Esophagus squamous epithelium (tissue), 5 donors: ENCODE data around the gene B3GAT2. TPM values are rescaled to one million over a fixed set of nuclear protein-coding genes. Genes with fewer than 3 reads are reported as not detected.

Experiments used
- DNase-seq: peaks from one replicate; lab custom pipeline; 2025; lab: John Stamatoyannopoulos, UW
- H3K27ac ChIP-seq, 4 donors: fragments of 200-600 bp; sonication (generic); one replicate each; pipeline ENCODE4 v1.5.1; 2016 to 2019; ENCODE audit warnings: mild to moderate bottlenecking in 1 of 4
- H3K27me3 ChIP-seq, 4 donors: fragments of 200-600 bp; sonication (generic); 1 replicate in 3 of 4; 2 replicates in 1 of 4; pipeline versions ENCODE4 v1.5.1 to v1.6.0; 2017 to 2021; ENCODE audit warnings: antibody characterized with exemption in 1 of 4
- H3K36me3 ChIP-seq, 3 donors: fragments of 200-600 bp; sonication (generic); one replicate each; pipeline ENCODE4 v1.5.1; 2016 to 2019
- H3K4me1 ChIP-seq, 3 donors: fragments of 200-600 bp; sonication (generic); one replicate each; pipeline ENCODE4 v1.5.1; 2017 to 2019
- H3K4me3 ChIP-seq, 4 donors: fragments of 200-600 bp; sonication (generic); 1 replicate in 3 of 4; 2 replicates in 1 of 4; pipeline ENCODE4 v1.5.1; 2016 to 2019; ENCODE audit warnings: mild to moderate bottlenecking in 2 of 4, moderate library complexity in 1 of 4
- H3K9me3 ChIP-seq, 3 donors: fragments of 200-600 bp; sonication (generic); one replicate each; pipeline ENCODE4 v1.5.1; 2016 to 2019
- POLR2A ChIP-seq, 4 donors: fragments of 450-650 bp; IDR thresholded peaks; one replicate each; pipeline ENCODE4 v1.6.1; 2017; ENCODE audit warnings: antibody characterized with exemption in 4 of 4, mild to moderate bottlenecking in 4 of 4, moderate library complexity in 3 of 4
- WGBS, 2 donors: methylation state at CpG; one replicate each; pipeline ENCODE4 v1.1.5; 2018; 5-methylcytosine and 5-hydroxymethylcytosine counted together
- intact Hi-C: fragments of 100-400 bp; cut with DNase I; formaldehyde crosslinking; loops from one replicate; pipeline ENCODE4 v1.15.0; 2022
- total RNA-seq, 4 donors: library from RNA; depleted of rRNA; stranded (reverse); fragments of >200 nt; gene quantifications; one replicate each; pipeline ENCODE4 v1.1.0, GENCODE V29; 2016
- TF ChIP-seq, protein P1 (sequence below), 6 experiments: fragments of 450-650 bp in 4 of 6; fragments of 200-600 bp in 2 of 6; sonication (generic) in 2 of 6; IDR thresholded peaks; one replicate each; pipeline ENCODE4 v1.5.1; 2016 to 2019; ENCODE audit warnings: antibody characterized with exemption in 6 of 6, mild to moderate bottlenecking in 4 of 6, moderate library complexity in 4 of 6
- donor health status: DM: yes; HTN: yes; CAD: no.

B3GAT2 gene
- total RNA-seq, 4 donors from 2014 or later = under 0.01 to 0.21 TPM; not detected in 2

DNA sequence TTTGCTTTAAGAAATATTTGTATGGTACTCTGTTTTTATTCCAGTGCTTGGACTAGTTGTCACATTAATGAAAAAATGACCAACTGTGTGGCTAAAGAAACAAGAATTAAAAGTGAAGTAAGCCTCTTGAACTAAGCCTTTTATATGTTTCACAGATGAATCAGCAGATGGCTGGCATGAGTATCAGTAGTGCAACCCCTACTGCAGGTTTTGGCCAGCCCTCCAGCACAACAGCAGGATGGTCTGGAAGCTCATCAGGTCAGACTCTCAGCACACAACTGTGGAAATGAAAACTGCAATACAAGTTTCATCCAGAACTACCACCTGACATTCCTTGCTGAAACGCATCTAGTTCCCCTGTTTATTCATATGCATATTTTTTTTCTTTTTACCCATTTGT, 96.8 kb downstream of the B3GAT2 start:
- H3K36me3 ChIP-seq = peaks cover 3 to 60% (median 5%) of the 10 kb centered on the region in 3 donors
- intact Hi-C loops = no loop called here
- no peak overlapping the region for H3K4me3 ChIP-seq
- no peak for TF ChIP-seq POLR2A (IDR thresholded peaks at IDR 0.05)
- TF ChIP-seq, protein P1, sequence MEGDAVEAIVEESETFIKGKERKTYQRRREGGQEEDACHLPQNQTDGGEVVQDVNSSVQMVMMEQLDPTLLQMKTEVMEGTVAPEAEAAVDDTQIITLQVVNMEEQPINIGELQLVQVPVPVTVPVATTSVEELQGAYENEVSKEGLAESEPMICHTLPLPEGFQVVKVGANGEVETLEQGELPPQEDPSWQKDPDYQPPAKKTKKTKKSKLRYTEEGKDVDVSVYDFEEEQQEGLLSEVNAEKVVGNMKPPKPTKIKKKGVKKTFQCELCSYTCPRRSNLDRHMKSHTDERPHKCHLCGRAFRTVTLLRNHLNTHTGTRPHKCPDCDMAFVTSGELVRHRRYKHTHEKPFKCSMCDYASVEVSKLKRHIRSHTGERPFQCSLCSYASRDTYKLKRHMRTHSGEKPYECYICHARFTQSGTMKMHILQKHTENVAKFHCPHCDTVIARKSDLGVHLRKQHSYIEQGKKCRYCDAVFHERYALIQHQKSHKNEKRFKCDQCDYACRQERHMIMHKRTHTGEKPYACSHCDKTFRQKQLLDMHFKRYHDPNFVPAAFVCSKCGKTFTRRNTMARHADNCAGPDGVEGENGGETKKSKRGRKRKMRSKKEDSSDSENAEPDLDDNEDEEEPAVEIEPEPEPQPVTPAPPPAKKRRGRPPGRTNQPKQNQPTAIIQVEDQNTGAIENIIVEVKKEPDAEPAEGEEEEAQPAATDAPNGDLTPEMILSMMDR (IDR thresholded peaks at IDR 0.05) = no peak
- WGBS, 2 donors = 88 to 94% methylated on average over 1 of the region's 1 CpG
- no peaks in the 10 kb centered on the region for H3K9me3 ChIP-seq
- H3K27ac ChIP-seq = no peak overlapping the region
- no peaks in the 10 kb centered on the region for H3K27me3 ChIP-seq
- no peaks in the 10 kb centered on the region for H3K4me1 ChIP-seq
- DNase-seq = no peak

DNA sequence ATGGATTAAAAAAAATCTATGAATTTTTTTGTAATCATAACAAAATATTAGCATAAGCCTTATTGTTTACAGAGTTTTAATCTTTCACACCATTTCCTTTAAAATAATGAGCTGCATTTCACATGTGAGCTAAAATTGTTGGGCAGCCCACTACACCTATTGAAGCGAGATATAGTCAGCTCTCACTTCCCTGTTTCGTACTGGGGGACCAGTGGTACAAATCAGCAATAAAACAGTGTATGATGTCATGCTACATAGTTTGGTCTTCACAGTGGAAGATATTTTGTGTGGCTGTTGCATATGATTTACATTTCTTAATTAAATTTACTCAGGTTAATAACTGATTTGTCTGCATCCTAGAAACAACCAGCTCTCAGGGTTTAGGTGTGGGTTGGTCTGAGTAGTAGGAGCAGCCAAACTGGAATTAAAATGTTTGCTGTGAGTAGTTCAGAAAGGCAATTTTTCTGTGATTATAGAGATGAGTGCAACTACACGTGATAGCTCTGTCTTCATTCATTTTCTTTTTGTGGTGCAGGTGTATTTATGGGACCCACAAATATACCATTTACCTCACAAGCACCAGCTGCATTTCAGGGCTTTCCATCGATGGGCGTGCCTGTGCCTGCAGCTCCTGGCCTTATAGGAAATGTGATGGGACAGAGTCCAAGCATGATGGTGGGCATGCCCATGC, 99.3 kb downstream of the B3GAT2 start:
- Histone ChIP-seq H3K4me3 (no peak overlapping the region), H3K27me3 (no peaks in the 10 kb centered on the region), H3K36me3 (peaks cover 3 to 79% (median 5%) of the 10 kb centered on the region in 3 donors), H3K27ac (no peak overlapping the region), H3K4me1 (no peaks in the 10 kb centered on the region), H3K9me3 (no peaks in the 10 kb centered on the region)
- no peak for DNase-seq
- 78 to 84% methylated on average over 5 of the region's 5 CpGs for WGBS, 2 donors
- no peak for TF ChIP-seq POLR2A (IDR thresholded peaks at IDR 0.05)
- TF ChIP-seq, protein P1 (IDR thresholded peaks at IDR 0.05) = no peak
- intact Hi-C loops = no loop called here

DNA sequence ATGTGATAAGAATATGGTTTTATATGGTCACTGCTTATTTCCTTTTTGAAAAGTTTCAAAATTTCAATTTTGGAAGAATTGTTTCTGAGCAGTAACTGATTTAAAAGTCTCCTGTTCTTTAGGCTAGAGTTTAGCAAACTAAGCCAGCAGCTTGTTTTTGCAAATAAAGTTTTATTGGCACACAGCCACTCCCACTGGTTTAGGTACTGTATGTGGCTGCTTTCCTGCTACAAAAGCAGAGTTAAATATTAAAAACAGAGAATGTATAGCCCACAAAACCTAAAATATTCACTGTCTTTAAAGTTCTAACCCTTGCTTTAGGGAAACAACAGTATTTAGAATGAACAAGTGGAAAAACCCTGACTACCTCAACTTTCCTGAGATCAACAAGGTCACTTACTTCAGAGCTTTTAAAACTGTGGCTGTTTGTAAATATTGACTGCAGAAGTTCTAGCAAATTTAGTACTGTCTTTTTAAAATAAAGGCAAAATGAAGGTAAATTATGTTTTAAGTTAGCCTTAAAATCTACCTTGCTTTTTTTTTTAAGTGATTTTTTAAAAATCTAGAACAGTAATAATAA, 104.1 kb downstream of the B3GAT2 start:
- H3K27me3 ChIP-seq = no peaks in the 10 kb centered on the region
- TF ChIP-seq, protein P1 (IDR thresholded peaks at IDR 0.05) = no peak
- TF ChIP-seq POLR2A (IDR thresholded peaks at IDR 0.05) = no peak
- peaks cover 0 to 42% (median 1%) of the 10 kb centered on the region in 3 donors for H3K36me3 ChIP-seq
- no peak for DNase-seq
- H3K27ac ChIP-seq = no peak overlapping the region
- H3K9me3 ChIP-seq = no peaks in the 10 kb centered on the region
- no peak overlapping the region for H3K4me3 ChIP-seq
- intact Hi-C loops = no loop called here
- H3K4me1 ChIP-seq = no peaks in the 10 kb centered on the region

DNA sequence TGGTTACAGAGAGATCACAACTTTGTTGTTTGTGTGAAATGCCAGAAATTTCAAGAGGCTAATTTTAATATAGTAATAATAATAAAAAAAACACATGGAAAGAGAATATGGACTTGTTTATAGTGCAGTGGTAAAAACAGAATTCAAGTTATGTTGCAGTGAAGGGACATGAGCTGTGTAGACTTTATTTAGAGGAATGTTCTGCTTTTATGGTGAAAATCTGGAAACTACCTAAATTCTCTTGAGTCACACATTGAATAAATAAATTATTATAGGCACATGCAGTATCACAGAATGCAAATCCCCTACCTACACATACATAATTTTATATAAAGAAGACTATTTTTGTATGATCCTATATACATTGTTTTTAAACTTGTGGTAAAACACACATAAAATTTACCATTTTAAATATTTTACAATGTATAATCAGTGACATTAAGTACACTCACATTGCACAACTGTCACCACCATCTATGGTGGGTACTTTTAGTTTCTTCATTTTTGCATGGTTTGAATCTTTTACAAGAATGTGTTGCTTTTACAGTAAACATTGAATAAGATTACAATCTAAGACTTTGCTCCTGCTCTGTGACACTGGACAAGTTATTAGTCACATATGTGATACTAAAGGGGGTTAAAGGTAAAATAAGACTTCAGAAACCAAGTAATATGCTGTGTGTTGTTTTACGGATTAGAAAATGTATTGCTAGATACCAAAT, 107.4 kb downstream of the B3GAT2 start:
- intact Hi-C loops = no loop called here
- 88 to 95% methylated on average over 1 of the region's 1 CpG for WGBS, 2 donors
- Histone ChIP-seq H3K27ac (no peak overlapping the region), H3K36me3 (peaks cover 0 to 23% (median 0%) of the 10 kb centered on the region in 3 donors), H3K4me3 (no peak overlapping the region), H3K9me3 (no peaks in the 10 kb centered on the region), H3K4me1 (peaks cover 0 to 20% (median 0%) of the 10 kb centered on the region in 3 donors), H3K27me3 (no peaks in the 10 kb centered on the region)
- TF ChIP-seq, protein P1 (IDR thresholded peaks at IDR 0.05) = no peak
- TF ChIP-seq POLR2A (IDR thresholded peaks at IDR 0.05) = no peak
- no peak for DNase-seq
